Measurements from ENCODE around the gene CRIM1.

Gene CRIM1

DNA sequence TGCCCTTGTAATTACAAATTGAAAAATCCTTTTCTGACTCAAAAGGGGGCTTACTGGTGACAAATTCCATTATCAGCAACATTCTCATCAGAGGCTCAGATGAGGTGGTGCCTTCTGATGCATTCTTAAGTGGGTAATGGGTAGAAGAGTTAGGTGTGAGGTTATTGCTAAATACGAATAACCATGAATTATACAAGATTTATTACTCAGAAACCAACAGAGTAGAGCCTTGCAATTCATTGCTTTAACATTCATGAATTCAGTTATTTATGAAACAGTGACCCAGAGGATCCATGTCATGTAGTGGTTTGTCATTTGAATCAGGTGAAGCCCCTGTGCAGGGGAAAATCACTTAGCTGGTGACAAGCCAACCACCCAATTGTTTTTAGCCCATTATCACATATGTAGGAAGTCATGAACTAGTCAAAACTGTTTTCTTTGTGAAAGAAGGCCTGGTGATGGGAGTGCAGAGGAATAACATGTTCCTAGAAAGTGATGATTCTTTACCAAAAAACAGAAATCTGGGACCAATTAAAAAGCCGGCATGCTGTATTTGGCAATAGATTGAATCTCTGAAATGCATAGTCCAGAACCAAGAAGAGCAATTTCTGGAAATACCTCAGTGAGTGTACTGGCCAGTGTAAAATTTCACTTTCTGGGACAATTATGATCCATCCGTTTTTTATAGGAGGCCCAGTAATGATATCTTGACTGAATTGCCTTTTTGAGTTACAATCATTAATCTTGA lies 70.2 kb downstream of the CRIM1 start:
- DNase-seq (ENCODE audit: low spot score), result no peak

DNA sequence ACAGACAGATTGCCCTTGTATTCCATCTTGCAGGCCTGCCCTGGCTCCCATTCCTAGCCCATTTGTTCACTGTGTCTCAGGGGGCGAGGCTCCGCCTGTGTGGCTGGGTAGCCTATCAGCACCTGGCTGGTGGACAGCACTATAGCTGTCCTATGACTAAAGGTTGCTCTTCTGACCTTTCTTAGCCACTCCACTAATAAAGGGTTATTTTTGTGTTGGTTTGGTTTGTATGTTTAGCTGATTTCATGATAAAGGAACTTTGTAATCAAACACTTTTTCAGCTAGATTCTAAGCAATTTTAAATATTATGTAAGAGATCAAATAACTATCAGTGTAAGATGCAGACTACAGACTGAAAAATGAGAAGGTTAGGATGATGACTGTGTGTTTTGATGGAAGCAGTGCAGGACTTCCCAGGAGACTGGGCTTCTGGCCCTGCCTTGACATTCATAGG lies 72.2 kb downstream of the CRIM1 start:
- no peak for DNase-seq (ENCODE audit: low spot score)

DNA sequence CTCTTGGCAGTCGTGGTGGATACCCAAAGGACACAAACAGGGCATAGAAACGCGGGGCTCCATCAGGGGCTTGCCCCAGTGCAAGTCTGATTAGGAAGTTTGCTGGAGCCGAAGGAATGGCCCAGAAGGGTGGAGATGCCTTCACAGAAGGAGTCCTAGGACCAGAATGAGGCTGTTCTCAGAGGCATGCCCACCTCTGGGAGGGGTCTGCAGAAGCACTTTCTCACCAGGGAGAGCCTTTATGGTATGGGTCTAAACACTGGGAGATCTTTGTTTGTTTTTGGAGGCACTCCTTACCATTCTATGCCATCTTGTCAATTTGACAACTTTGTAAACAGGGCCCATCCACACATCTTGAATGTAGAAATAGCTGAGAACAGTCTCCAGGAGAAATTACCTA lies 75.0 kb downstream of the CRIM1 start:
- no peak for DNase-seq (ENCODE audit: low spot score)

DNA sequence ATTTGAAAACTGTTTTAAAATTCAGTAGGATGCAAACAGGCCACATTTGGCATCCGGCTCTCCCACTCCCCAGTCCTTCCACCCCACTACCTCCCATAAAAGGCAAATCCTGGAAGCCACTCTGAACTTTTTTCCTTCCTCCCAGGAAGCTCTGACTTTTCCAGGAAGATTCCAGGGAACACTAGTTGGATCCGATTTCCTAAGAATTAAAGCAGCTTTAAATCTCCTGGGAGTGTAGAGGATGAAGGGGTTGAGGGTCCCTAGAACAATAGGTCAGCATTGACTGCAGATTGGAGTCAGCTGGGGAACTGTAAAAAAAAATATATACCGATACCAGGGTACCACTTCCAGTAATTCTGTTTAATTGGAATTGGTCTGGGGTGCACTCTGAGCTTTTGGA lies 76.9 kb downstream of the CRIM1 start:
- DNase-seq (ENCODE audit: low spot score), result no peak

DNA sequence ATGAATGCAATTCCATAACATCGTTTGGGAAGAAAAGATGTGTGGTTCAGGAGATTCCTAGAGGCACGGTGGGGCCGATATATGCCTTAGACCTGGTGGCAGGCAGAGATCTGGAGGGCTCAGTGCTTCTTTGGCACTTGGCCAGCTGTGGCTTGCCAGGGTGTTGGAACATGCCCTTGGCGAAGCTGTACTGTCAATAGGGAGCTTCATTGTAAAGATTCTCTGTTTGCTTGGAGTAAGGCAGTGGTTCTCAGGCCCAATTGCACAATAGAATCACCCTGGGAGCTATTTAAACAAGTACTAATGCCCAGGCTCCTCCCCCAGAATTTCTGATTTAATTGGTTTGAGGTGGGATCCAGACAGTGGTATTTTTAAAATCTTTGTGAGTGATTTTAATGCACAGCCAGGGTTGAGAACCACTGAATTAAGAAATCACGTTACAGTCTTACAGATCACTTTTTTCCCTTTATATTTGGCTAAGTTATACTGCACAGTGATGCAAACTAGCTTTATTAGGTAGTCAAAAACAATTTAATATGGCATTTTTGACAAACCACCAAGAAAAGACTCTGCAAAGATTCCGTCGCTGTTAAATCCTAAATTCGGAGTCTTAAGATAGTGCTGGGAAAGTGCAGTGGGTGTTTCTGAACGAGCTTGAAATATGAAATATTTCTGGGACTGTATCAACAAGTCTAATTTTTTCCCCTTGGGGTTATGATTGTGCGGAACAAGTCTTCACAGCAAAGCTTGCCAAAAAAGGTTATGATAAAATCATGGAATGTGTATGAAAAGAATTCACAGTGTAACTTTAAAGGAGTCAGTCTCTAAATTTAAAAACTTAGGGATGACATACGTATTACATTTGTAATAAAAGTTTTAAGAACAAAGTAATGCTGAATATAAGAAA lies 78.0 kb downstream of the CRIM1 start:
- no peak for DNase-seq (ENCODE audit: low spot score)

DNA sequence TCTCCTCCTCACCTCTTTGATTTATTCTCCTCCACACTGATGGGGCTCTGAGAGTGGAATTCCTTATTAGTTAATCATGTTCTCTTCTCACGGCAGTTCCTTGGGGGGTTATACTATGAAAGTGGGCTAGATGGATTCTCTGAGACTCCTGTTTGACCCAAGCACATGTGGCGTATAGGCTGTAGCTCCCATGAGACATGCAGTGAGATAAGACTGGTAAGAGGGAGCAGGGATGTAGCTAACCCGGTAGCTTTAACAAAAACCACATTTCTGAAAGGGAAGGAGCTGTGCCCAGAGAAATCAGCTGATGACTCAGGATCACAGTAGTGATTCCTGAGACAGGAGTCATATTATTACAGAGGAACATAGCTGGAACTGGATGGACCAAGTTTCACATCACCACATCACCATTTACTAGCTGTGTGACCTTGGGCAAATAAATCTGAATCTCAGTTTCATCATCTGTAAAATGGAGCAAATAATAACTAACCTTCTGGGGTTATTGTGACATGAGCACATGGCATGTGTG lies 82.9 kb downstream of the CRIM1 start:
- DNase-seq (ENCODE audit: low spot score), result no peak

DNA sequence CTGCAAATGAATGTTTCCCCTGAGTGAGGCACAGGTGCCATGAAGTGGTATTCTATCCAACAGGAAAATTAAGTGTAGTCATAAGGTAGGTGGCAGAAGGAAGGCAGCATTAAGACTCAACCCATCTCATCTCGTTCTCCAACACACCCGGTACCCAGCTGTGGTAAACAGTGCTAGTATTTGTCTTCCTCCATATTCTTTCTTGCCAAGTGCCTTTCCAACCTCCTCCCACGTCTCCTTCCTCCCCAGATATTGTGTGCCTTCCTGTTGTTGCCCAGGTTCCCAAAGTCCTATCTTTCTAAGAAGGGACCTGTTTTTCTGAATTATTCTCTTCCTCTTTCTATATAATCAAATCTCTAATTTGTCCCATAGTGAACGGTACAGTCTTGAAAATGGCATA lies 83.5 kb downstream of the CRIM1 start:
- DNase-seq (ENCODE audit: low spot score), result no peak

DNA sequence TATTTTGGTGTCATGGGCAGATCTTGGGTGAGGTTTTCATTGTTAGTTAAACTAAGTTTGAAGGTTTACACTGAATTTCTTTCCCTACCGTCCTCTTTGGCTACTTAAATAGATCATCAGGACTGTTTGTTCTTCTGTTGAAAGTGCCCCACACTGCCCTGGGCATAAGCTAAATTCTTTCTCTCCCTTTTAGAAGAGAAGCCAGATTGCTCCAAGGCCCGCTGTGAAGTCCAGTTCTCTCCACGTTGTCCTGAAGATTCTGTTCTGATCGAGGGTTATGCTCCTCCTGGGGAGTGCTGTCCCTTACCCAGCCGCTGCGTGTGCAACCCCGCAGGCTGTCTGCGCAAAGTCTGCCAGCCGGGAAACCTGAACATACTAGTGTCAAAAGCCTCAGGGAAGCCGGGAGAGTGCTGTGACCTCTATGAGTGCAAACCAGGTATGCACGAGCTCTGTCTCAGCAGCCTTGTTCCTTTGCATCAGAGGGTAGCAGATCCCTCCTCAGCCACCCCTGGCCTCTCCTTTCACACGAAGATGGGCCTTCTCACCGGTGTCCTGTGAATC lies 85.6 kb downstream of the CRIM1 start:
- DNase-seq (ENCODE audit: low spot score), result no peak

DNA sequence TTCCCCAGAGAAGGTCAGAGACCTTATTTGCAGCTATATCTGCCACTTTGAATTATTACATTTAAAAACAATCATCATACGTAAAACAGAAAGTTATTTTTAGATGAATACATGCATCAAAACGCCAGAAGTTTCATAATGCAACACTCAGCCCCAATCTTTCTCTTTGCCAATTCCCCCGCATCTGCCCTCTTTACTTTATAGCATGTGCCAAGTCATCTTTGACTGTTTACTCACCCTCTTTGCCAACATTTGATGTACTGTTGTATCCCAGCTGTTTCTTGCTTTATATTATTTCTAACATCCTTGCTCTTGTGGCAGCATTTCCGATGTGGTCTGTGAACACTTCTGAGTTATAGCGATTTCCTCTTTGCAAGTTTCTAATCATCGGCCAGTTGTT lies 86.2 kb downstream of the CRIM1 start:
- DNase-seq (ENCODE audit: low spot score), result no peak

DNA sequence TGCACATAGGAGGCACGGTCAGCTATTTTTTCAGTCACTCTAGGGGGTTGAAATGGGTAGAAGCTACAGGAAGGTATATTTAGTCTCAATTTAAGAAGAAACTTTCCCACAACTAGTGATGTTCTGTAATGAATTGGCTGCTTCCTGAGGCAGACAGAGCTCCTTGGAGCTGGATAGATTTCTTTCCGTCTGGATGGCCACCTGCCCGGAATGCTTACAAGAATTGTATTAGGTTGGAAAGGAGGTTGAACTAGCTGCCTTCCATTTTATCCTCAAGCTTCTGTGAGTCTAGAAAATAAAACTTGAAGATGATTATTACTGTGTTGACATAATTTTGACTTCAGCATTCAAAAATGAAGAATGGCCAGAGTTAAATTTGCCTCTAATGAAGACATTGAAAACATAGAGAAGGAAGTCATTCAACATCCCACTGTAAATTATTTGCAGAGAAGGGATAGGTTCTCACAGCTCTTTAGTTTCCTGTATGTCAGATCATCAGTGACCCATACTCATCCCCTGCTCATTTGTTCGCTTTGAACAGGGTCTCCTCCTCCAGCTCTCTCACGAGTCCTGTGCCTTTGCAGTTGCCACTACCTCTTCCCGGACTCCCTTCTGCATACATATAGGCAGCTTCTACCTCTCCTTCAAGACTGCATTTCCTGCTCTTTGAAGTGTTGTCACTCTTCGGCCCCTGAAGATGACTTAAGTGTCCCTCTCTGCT lies 88.8 kb downstream of the CRIM1 start:
- no peak for DNase-seq (ENCODE audit: low spot score)

DNA sequence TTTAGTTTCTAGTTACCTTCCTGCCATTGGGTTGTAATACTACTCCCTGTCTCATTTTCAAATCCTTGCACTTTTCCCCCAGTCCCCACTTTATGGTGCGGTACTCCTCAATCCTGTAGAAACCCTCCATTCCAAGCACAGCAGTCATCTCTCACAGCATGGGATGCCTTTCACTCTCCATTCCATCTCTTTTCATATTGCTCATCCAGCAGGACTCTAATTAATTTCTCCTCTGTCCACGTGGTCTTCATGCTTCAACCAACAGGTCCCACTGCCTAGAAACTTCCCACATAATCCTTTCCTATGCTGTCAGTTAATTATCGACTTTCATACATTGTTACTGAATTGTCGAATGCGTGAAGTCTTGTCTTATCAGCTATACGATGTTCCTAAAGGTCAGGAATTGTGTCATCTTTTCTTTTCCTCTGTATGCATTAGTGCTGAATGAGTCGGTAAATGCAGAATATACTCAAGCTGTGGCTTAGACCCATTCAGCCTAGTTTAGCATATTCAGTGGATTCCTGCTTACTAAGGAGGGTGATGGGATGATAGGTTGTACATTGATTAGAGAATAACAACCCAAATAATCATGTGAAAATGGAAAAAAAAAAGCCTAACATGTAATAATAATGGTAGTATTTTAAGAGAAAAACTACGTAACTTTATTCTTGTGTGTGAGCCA lies 89.7 kb downstream of the CRIM1 start:
- DNase-seq (ENCODE audit: low spot score), result no peak

DNA sequence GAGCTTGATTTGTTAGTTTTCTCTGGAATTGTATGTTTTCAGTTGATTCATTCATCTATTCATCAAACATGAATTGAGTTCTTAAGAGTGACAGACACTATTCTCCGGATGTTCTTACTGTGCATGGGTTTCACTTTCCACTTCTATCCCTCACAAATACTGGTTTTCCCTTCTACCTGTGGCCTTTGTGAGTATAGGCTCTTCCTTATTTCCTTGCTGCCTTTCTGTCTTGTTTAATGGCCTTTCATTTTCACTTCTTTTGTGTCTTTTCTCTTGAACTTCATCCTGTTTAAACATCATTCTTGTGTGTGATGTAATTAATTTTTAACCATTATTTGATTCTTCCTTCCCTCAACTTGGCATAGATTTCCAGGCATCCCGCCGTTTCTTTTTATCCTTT lies 90.7 kb downstream of the CRIM1 start:
- DNase-seq (ENCODE audit: low spot score), result no peak

DNA sequence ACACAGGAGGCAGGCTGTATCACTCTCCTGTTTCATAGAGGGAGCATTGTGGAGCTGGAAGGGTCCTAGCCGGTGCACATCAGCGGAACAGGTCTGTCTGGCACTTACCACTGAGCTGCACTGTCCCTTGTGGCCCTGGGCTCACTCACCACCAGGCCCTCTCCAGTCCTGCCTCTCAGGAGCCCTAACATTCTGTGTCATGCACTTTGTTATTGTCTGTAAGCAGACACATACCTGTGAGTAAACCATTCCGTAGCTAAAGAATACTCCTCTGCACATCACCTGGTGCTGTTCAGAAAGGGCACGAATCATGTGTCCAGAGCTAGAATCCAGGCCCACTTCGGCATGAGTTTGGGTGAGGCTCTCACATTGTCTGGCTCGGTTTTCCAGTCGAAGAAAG lies 93.6 kb downstream of the CRIM1 start:
- no peak for DNase-seq (ENCODE audit: low spot score)

DNA sequence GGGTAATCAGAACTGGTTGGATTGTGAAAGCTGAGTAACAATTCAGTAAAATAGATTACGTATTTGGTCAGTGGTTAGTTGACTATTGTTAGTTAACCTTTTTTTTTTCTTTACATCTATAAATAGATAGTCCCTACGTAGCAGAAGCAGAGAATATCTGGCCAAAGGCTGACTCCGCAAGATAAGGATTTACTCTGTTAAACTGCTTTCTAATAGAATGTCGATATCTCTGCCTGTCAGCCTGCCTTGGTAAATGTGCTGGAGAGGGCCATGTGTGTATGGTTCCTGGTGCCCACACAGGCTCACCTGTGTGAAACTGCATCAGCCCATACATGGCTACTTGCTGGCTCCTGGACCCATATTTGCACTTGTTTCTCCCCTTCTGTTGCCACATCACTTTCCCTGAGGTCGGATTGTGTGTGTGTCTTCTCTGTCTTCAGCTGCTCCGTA lies 94.4 kb downstream of the CRIM1 start:
- DNase-seq (ENCODE audit: low spot score), result no peak

DNA sequence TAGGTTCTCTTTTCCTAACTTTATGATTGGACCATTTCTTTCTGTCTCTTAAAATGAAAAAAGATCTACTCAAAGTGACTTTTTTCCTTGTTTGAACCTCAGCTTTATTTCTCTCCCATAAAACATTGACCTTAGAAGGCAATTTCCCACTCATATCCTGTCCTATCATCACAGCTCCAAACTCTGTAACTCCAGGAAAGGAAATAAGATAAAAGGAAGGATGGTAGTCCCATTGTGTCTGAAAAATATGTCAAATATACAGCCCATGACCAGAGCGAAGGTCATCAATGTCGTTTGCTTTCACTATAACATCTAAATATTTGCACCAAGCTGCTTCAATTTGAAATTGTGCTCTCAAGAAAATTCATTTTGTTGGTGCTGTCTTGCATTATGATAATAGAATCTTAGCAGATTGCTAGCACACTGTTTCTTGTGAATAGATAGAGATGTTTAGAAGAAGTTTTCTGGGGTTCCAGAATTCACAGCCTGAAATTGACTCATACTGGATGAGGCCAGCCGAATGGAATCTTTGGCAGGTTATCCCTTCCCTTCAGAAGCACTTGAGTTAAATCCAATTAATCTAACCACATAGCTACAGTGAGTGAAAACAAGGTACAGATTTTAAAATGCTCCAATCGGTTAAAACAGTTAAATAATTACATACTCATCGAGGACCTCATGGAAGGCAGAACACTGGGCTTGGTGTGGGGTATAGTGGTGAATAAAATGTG lies 95.1 kb downstream of the CRIM1 start:
- no peak for DNase-seq (ENCODE audit: low spot score)

DNA sequence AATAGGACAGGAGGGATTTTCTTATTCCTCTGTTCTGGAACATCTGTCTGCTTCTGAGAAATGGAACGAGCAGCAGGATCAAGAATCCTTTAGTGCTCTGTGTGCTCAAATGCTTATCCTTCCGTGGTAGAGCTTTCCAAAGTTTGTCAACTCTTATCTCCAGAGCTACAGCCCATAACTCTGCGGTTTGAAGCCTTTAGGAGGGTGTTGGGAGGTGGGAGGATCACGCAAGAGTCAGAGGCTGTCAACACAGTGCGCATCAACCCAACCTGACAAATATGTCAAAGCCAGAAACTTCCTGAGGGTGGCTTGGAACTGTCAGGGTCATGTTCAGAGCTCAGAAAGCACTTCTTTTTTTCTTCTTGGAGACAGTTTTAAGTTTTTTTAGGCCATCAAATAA lies 95.9 kb downstream of the CRIM1 start:
- DNase-seq (ENCODE audit: low spot score), result no peak

DNA sequence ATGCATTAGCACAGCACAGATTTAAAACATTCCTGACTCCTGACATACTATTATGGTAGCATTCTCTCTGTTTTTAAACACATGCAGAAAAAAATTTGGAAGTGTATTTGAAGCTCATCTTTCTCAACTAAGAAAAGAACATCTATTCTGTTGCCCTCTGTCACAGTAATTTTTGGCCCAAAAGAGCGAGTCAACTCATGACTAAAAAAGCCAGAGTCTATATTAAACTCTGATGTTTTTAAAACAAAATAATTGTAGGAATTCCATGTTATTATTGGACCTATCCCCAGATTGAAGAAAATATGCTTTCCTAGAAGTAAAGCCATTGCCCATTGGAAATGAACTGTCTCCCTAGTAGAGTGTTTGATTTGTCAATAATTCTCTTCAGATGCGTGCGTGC lies 96.7 kb downstream of the CRIM1 start:
- DNase-seq (ENCODE audit: low spot score), result no peak

DNA sequence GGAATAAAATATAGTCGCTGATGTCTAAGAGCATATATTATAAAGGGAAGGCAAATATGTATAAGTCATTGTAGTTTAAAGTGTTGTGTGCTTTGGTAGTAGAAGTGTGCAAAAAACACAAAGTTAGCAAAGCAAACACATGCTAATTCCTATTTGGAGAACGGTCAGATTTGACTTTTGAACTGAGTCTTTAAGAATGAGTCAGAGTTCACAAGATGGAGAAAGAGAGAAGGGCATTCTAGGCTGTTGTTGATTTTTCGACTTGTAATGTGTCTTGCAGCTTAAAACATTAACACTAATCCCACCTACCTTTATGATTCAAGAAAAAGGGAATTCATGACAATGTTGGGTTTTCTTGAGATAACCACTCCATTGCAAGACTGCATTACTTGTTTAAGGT lies 98.1 kb downstream of the CRIM1 start:
- no peak for DNase-seq (ENCODE audit: low spot score)

DNA sequence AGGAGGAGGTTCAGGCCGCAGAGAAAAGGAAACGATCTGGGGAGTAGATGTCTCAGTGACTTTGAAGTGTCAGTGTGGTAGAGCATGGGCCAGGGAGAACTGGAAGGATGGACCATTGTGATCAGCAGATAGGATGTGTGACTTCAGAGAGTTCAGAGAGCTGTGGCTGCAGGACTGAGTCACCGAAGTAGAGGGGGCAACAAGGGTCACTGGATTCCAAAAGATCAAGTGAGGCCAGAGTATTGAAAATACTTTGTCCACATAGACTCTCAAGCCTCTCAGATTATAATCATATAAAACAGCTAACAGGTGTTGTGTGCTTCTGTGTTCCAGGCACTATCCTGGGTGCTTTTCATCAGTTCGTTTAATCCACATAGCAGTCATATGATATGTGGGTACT lies 99.4 kb downstream of the CRIM1 start:
- no peak for DNase-seq (ENCODE audit: low spot score)

DNA sequence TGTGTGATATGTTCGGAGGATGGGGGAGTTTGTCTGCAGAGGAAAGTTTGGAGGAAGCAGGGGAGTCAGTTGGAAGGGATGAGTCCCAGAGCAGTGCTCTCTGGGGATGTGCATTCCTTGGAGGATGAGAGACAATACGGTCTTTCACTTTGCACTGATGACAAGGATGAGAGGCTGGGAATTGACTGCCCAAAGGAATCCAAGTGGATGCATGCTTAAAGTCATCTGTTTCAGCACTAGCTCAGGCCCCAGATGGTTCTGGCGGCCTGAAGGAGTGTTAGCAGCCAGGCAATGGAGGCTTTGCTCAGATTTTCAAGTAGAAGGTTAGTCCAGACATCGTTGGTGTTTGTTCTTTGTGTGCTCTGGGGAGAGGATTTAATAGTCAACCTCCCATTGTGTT lies 100.2 kb downstream of the CRIM1 start:
- no peak for DNase-seq (ENCODE audit: low spot score)

All from SW480 (cell line).